GM18502 (cell line): ENCODE results near the gene TMEM203.

Experiments used
- ATAC-seq: cut with Tn5 transposase; IDR thresholded peaks from one replicate; pipeline ENCODE4 v1.9.1; 2021; ENCODE audit warnings: mild to moderate bottlenecking; ENCODE audit not compliant: unreplicated experiment, poor library complexity

TMEM203 gene

DNA sequence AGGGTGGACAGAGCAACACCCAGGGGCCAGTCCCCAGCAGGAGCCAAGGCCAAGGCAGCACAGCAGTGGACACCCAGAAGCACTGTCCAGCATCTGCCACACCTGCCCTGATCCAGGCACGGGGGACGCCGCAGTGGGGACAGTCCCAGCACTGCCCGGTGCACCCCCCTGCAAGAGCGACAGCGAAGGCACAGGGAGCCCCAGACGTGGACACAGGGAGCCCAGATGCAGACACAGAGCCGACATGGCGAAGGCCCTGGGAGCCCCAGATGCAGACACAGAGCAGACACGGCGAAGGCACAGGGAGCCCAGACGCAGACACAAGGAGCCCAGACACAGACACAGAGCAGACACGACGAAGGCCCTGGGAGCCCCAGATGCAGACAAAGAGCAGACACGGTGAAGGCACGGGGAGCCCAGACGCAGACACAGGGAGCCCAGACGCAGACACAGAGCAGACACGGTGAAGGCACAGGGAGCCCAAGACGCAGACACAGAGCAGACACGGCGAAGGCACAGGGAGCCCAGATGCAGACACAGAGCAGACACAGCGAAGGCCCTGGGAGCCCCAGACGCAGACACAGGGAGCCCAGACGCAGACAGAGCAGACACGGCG, 21.4 kb downstream of the TMEM203 start:
- no peak for ATAC-seq

GRCh38 chr9:137182836-137183235, 22.6 kb downstream of the TMEM203 start:
- no peak for ATAC-seq

DNA sequence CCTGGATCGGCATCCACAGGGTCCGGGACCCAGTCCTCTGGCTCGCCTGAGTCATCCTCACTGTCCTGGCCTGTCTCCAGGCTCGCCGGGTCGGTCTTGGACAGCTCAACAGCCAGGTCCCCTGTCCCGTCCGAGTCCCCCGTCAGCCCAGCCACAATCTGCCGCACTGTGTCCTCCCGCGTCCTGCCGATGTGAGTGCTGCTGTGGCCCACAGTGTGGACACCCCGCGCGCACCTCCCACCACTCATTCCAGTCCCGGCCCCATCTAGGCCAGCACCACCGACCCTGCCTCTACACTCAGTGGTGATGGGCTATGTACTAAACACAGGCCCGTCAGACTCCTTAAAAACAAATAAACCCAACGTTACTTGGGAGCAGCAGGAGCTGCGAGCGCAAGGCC, 23.8 kb downstream of the TMEM203 start:
- ATAC-seq = no peak

- ATAC-seq = no peak
Measured at GRCh38 chr9:137180491-137180890, 25.0 kb downstream of the TMEM203 start.

DNA sequence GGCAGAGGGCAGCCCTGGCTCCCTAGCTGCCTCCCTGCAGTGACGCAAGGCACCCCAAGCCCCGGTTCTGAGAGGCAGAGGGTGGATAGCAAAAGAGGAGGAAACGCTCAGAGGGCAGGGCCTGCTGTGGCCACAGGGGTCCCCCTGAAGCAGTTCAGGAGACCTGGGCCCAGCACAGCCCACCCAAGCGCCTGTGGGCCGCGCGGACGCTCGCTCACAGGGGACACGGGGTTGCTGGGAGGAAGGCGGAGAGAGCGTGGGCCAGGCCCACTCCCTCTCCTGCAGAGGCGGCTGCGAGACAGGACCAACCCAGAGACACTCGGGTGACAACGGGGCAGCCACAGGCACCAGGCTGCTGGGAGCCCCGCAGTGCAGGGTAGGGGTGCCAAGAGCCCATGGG, 25.7 kb downstream of the TMEM203 start:
- ATAC-seq = no peak

DNA sequence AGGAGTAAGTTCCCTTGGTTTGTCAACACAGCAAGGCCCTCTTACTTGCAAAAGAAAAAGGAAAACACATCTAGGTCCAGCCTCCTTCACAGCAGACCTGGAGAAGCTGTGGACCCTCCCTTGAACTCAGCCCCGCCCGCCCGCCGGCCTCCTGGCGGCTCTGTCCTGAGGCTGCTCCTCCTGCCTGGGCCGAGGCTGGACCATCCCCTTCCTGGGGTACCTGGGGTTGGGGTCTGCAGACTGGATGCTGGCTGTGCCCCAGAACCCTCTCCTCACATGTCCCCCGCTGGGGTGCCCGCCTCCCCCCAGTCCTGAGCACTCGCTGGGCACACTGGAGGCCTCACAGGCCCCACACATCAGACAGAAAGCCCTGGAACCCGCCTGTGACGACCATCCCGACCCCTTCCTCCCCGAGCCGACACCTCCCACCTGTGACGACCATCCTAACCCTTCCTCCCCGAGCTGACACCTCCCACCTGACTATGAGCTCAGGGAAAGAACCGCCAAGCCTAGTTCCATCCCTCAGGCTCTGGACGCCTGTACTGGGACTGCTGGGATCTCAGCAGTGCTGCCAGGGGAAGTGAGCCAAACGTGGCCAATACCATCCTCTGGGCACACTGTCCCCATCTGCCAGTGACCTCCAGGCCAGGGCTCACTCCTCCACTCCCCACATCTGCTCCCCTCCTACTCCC, 26.4 kb downstream of the TMEM203 start:
- no peak for ATAC-seq

DNA sequence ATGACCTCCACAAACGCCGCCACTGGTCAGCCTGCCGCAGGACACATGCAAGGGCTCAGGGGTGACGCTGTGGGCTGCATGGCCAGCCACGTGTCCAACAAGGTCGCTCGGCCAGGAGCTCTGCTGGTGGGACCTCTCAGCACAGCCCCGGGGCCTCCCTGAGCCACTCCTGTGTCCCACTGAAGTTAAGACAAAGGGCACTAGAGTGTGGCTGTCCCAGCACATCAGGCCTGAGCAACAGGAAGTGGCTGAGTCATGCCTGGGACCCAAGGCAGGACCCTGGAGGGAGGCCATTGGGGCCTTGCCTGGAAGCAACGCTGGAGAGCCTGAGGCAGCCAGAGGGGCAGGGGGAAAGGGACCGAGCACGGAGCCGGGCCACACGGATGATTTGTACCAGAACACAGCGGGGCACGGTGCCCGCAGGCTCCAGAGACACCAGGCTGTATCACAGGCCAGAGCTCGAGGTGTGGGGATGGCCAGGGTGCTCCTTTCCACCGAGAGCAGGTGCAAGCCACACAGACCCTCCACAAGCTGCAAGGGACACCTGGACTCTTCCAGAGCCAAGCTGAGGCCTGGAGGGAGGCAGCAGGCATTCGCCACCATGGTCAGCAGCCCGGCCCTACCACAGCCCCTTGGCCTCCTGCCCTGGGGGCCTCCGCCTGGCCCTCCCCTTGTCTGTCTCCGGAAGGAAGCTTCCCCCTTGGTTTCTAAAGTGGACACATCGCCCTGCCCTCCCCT, 27.1 kb downstream of the TMEM203 start:
- no peak for ATAC-seq

DNA sequence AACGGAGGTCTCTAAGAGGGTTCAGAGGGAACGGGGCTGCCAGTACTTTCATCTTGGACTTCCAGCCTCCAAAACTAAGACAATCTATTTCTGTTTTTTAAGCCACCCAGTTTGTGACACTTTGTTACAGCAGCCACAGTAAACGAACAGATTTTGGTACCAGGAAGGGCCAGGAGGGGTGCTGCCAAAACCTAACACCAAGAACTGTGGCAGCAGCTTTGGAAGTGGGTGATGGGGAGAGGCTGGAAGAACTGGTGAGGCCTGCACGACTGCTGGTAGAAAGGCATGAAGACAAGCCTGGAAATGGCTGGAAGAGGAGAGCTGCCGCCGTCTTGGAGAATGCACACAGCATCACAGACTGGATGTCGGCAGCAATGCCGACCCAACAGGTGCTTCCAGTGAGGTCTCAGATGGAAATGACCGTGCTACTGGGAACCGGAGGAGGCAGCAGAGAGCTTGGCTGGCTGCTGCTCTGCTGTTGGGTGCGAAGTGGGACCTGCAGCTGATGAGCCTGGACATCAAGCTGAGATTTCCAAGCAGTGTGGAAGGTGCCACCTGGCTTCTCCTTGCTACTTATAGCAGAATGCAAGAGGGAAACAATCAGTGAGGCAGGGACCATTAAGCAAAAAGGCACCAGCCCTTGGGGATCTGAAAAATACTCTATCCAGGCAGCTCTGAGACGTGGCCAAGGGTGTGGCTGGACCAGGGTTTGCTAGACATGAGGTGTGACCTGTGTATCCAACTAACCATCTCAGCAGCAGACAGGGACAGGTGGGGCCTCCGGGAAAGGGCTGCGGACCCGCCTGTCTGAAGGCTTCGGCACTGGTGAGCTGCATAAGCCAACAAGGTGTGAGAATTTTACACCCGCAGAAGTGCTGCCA, 28.9 kb downstream of the TMEM203 start:
- no peak for ATAC-seq

DNA sequence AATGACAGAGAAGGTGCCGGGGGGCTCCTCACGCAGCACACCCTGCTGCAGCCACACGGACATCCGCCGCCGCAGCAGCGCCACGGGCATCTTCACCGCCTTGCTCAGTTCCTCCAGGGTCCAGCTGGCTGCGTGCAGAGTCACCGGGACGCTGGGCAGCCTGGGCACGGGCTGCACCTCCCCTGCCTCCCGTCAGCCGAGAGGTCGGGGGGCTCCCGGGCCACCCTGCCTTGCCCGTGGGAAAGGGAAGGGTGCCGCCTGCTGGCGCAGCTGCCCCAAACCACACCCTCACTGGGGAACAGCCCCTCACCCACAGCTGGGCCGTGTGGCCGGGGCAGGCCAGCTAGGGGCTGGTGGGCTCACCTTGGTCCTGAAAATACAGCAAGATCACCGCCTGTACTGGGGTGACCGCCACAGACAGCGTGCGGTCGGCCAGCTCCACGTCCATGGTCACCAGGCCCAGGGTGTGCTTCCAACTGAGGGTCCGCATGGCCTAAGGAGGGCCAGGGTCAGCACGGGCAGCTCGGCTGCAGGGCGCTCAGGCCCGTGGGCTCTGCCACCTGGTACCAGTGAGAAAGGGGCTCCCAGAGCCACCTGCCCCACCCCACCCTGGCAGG, 30.0 kb downstream of the TMEM203 start:
- ATAC-seq = no peak

GRCh38 chr9:137174722-137175293, 30.6 kb downstream of the TMEM203 start:
- no peak for ATAC-seq

- ATAC-seq = no peak
Measured at GRCh38 chr9:137173796-137174664, 31.4 kb downstream of the TMEM203 start.

GRCh38 chr9:137172901-137173795, 32.3 kb downstream of the TMEM203 start:
- ATAC-seq = no peak

DNA sequence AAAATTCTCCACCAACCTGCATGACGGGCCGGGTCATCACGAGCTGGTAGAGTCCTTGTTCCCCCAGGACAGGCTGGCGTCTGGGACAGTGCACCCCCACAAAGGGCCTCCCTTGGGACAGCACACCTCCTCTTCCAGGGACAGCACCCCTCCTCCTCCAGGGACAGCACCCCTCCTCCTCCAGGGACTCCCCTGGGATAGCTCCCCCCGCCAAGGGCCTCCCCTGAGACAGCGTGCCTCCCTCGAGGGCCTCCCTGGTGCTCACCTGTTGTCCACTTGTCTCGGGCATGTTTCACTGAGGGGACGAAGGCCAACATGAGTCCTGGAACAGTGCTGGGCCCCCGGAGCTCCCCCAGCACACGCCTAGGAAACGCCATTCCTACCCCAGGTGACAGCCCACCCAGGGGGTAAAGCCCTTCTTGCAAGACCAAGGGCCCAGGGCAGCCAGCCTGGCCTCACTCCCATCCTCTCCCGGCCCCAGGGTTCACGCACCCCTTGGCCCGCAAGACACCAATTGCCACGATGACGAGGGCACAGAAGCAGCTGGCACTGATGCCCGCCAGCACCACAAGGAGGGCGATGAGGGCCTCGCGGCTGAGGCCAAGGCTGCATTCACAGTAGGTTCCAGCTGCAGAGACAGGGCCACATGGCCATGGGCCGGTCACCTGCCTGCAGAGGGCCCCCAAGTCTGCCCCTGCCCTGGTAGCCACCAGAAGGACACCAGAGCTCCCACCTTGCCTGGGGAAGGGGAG, 34.1 kb downstream of the TMEM203 start:
- ATAC-seq = no peak

- ATAC-seq = no peak
Measured at GRCh38 chr9:137170486-137171148, 34.8 kb downstream of the TMEM203 start.

DNA sequence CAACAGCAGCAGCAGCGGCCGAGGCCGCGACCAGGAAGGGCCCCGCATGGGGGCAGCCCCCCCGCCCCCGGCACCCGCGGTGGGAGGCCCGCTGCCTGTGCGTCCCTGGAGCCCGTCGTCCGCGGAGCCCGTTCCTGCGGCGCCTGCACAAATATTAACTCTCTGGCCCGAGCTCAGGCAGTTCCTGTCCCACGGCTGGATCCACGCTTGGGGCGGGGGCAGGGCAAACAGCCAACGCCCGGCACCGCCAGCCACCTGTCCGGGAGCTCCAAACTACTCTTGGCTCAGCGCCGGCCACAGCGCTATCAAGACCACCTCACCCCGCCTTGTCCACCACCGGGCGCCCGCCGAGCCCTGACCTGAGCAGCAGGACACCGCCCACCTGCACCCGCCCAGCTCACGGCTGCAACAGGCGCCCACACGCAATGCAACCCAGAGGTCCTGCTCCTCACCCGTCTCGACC, 35.5 kb downstream of the TMEM203 start, which contains the start of gene LRRC26:
TSS of gene LRRC26 (minus strand) at position 156 of the 463 bp plus-strand sequence. CDS start at position 48, 108 bp downstream.
- ATAC-seq = no peak
